HCT116 (cell line): ENCODE measurements around the gene NOXRED1. TPM values are rescaled to one million over a fixed set of nuclear protein-coding genes. Genes with fewer than 3 reads are reported as not detected.

ENCODE experiments used
- ATAC-seq: fragments of 200-7000 bp; cut with Tn5 transposase; 2 replicates; pipeline ENCODE4 v1.9.1; 2020; ENCODE audit warnings: mild to moderate bottlenecking, moderate library complexity
- BruUV-seq: library from RNA; stranded (reverse); fragments of 400-500 nt; replicated peaks from 2 replicates; lab custom pipeline; 2021; lab: Mats Ljungman, UMichigan
- CTCF ChIA-PET: fragments of 300-600 bp; sonication (Branson Sonifier 250); formaldehyde crosslinking; loops from one replicate; lab custom pipeline; 2021; ENCODE audit warnings: antibody characterized with exemption; lab: Charles Lee
- POLR2A ChIA-PET: fragments of 300-600, 350-600 bp; sonication (Branson Sonifier 250); formaldehyde crosslinking; loops from one replicate; lab custom pipeline; 2021; ENCODE audit warnings: antibody characterized with exemption; lab: Charles Lee
- RAD21 ChIA-PET, 2 experiments: fragments of 300-600 bp; sonication (Branson Sonifier 250); formaldehyde crosslinking; loops; one replicate each; lab custom pipeline; 2023; ENCODE audit warnings: low total read pairs in 2 of 2; ENCODE audit not compliant: uncharacterized antibody in 2 of 2, unreplicated experiment in 2 of 2, low non-redundant PET in 1 of 2; lab: Charles Lee
- DNase-seq: peaks from one replicate; pipeline ENCODE4 v3.0.0-alpha.2; 2010; ENCODE audit warnings: low read depth, low spot score
- H2AFZ ChIP-seq: fragments of 200-600 bp; shearing (Covaris generic), sonication (generic); 2 replicates; pipeline ENCODE4 v1.6.1; 2017; ENCODE audit warnings: low read depth, mixed run types, mixed read lengths, antibody characterized with exemption, low read length; ENCODE audit not compliant: poor library complexity, severe bottlenecking
- H3K27ac ChIP-seq: 2 replicates; pipeline ENCODE4 v1.5.1; 2012; ENCODE audit warnings: low read depth, low read length
- H3K27me3 ChIP-seq: fragments of 200-600 bp; sonication (generic); 2 replicates; pipeline ENCODE4 v1.6.1; 2016; ENCODE audit warnings: mixed run types, low read length, mixed read lengths; ENCODE audit not compliant: insufficient read depth
- H3K36me3 ChIP-seq, 2 experiments: fragments of 200-500 bp in 1 of 2; fragments of 200-600 bp in 1 of 2; sonication (Bioruptor generic) in 1 of 2; sonication (generic) in 1 of 2; 2 replicates each; pipeline versions ENCODE4 v1.5.1 to v1.6.1; 2014 to 2016; ENCODE audit warnings: low read length in 2 of 2, inconsistent platforms in 1 of 2, mixed read lengths in 1 of 2, mixed run types in 1 of 2; ENCODE audit not compliant: insufficient read depth in 2 of 2, control insufficient read depth in 1 of 2
- H3K4me1 ChIP-seq, 2 experiments: fragments of 200-600 bp in 1 of 2; sonication (generic) in 1 of 2; 2 replicates each; pipeline versions ENCODE4 v1.5.1 to v1.6.1; 2012 to 2017; ENCODE audit warnings: low read length in 2 of 2, inconsistent platforms in 1 of 2, mild to moderate bottlenecking in 1 of 2, mixed read lengths in 1 of 2, mixed run types in 1 of 2, moderate library complexity in 1 of 2; ENCODE audit not compliant: insufficient read depth in 2 of 2, control insufficient read depth in 1 of 2
- H3K4me2 ChIP-seq: fragments of 200-600 bp; sonication (generic); 2 replicates; pipeline ENCODE4 v1.6.1; 2017; ENCODE audit warnings: mixed run types, low read length, mixed read lengths
- H3K4me3 ChIP-seq, 2 experiments: fragments of 200-600 bp in 1 of 2; sonication (generic) in 1 of 2; replicated peaks in 1 of 2; 2 replicates each; pipeline ENCODE4 v1.5.1; 2011 to 2016; ENCODE audit warnings: low read length in 2 of 2, control low read depth in 1 of 2, low read depth in 1 of 2, mild to moderate bottlenecking in 1 of 2, mixed read lengths in 1 of 2, mixed run types in 1 of 2
- H3K79me2 ChIP-seq: fragments of 200-600 bp; sonication (generic); 2 replicates; pipeline ENCODE4 v1.6.1; 2017; ENCODE audit warnings: mild to moderate bottlenecking, mixed run types, low read length, moderate library complexity, mixed read lengths; ENCODE audit not compliant: insufficient read depth
- H3K9ac ChIP-seq: fragments of 200-600 bp; sonication (generic); 2 replicates; pipeline ENCODE4 v1.6.1; 2016; ENCODE audit warnings: low read length, mixed read lengths
- H3K9me2 ChIP-seq: fragments of 200-600 bp; sonication (generic), shearing (Covaris generic); 2 replicates; pipeline ENCODE4 v1.6.1; 2017; ENCODE audit warnings: mixed run types, mild to moderate bottlenecking, moderate library complexity; ENCODE audit not compliant: insufficient read depth
- H3K9me3 ChIP-seq, 2 experiments: fragments of 200-500 bp in 1 of 2; fragments of 200-600 bp in 1 of 2; sonication (Bioruptor generic) in 1 of 2; sonication (generic) in 1 of 2; 2 replicates each; pipeline ENCODE4 v1.6.1; 2014 to 2017; ENCODE audit warnings: low read length in 2 of 2, mixed read lengths in 2 of 2, inconsistent platforms in 1 of 2, low read depth in 1 of 2, mild to moderate bottlenecking in 1 of 2, mixed run types in 1 of 2, moderate library complexity in 1 of 2; ENCODE audit not compliant: control insufficient read depth in 1 of 2, insufficient read depth in 1 of 2
- H4K20me1 ChIP-seq: fragments of 200-600 bp; sonication (generic), shearing (Covaris generic); 2 replicates; pipeline ENCODE4 v1.6.1; 2017; ENCODE audit warnings: mixed run types, mild to moderate bottlenecking, moderate library complexity; ENCODE audit not compliant: insufficient read depth
- CEBPB ChIP-seq: IDR thresholded peaks from 2 replicates; pipeline ENCODE4 v1.6.1; 2012; ENCODE audit warnings: low read depth
- EGR1 ChIP-seq: IDR thresholded peaks from 2 replicates; pipeline ENCODE4 v1.6.1; 2012; ENCODE audit warnings: low read depth
- ELF1 ChIP-seq: IDR thresholded peaks from 2 replicates; pipeline ENCODE4 v1.6.1; 2012; ENCODE audit warnings: low read depth, borderline replicate concordance
- EZH2phosphoT487 ChIP-seq: fragments of 200-600 bp; IDR thresholded peaks from 2 replicates; pipeline ENCODE4 v1.6.1; 2018; ENCODE audit warnings: antibody characterized with exemption, borderline replicate concordance
- FOSL1 ChIP-seq: IDR thresholded peaks from 2 replicates; pipeline ENCODE4 v1.6.1; 2012; ENCODE audit warnings: low read depth
- POLR2AphosphoS5 ChIP-seq: IDR thresholded peaks from 2 replicates; pipeline ENCODE4 v1.6.1; 2011; ENCODE audit warnings: mild to moderate bottlenecking, low read depth, low read length, moderate library complexity
- REST ChIP-seq: IDR thresholded peaks from 2 replicates; pipeline ENCODE4 v1.6.1; 2012; ENCODE audit warnings: low read depth
- SP1 ChIP-seq: IDR thresholded peaks from 2 replicates; pipeline ENCODE4 v1.6.1; 2012; ENCODE audit warnings: low read depth
- intact Hi-C: fragments of 100-400 bp; cut with micrococcal nuclease; formaldehyde crosslinking; loops from 2 replicates; pipeline ENCODE4 v1.10.0; 2022
- total RNA-seq: library from RNA; stranded (reverse); gene quantifications from one replicate; pipeline ENCODE4 v1.2.1, GENCODE V29; 2021; ENCODE audit not compliant: unreplicated experiment
- TF ChIP-seq, protein P1 (sequence below), 3 experiments: fragments of 200-600 bp in 1 of 3; sonication (generic) in 1 of 3; IDR thresholded peaks in 2 of 3; conservative IDR thresholded peaks in 1 of 3; 2 replicates each; pipeline ENCODE4 v1.5.1; 2012 to 2017; ENCODE audit warnings: low read depth in 2 of 3, low read length in 2 of 3, antibody characterized with exemption in 1 of 3, borderline replicate concordance in 1 of 3, control low read depth in 1 of 3, mild to moderate bottlenecking in 1 of 3, mixed read lengths in 1 of 3, mixed run types in 1 of 3, moderate library complexity in 1 of 3; ENCODE audit not compliant: insufficient read depth in 1 of 3

Gene NOXRED1
- total RNA-seq, 1 experiment from 2014 or later, result 0.66 TPM

DNA sequence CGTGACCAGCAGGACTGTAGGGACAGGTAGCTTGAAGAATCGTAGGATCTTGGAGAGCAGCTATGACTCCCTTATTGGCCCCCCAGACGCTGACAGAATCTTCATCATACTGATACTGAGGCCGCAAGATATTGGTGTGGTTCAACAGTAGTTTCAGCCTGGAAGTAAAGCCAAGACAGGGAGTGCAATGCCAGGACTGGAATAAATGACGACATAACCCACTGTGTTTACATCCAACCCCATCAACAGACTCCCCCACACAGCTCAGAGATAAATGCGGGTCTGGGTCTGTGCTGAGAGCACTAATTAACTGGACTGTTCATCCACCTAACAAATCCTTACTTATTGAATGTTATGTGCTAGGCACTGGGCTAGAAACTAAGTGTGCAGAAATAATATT lies 16.6 kb downstream of the NOXRED1 start:
- no peaks in the 10 kb centered on the region for H3K4me1 ChIP-seq
- TF ChIP-seq POLR2AphosphoS5 (no peak), ELF1 (no peak), EZH2phosphoT487 (no peak)
- H3K27me3 ChIP-seq, result no peaks in the 10 kb centered on the region
- H3K79me2 ChIP-seq, result no peaks in the 10 kb centered on the region
- POLR2A ChIA-PET, result no interaction called here
- no peak overlapping the region for H3K27ac ChIP-seq
- no TSS peak for BruUV-seq
- H3K36me3 ChIP-seq, result no peaks in the 10 kb centered on the region
- CTCF ChIA-PET, result no interaction called here
- no peaks in the 10 kb centered on the region for H4K20me1 ChIP-seq
- intact Hi-C loops, result no loop called here
- no peak overlapping the region for H2AFZ ChIP-seq
- no peaks in the 10 kb centered on the region for H3K9me2 ChIP-seq
- ATAC-seq (no peak), DNase-seq (no peak)
- no peaks in the 10 kb centered on the region for H3K9me3 ChIP-seq
- RAD21 ChIA-PET, result no interaction called here
- H3K4me3 ChIP-seq, result no peak overlapping the region
- H3K9ac ChIP-seq, result no peak overlapping the region
- no peak overlapping the region for H3K4me2 ChIP-seq

DNA sequence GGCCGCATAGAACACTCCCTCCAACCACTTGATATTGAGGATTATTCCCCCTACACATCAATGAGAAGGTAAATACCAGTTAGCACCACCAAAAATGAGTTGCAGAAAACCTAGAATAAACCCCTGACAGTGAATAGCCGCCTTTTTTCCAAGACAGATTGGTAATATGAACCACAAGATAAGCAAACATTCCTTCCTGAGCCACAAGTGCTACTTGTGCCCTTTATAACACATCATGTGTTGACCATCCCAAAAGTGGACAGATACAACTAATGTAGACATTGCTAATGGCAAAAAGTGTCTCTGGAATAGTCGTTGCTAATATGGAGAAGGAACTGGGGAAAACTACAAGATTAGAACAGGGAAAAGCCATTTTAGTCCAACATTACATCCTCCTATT lies 17.2 kb downstream of the NOXRED1 start:
- no peak overlapping the region for H2AFZ ChIP-seq
- ChIA-PET POLR2A (no interaction called here), RAD21 (no interaction called here), CTCF (no interaction called here)
- no peaks in the 10 kb centered on the region for H3K4me1 ChIP-seq
- H3K36me3 ChIP-seq, result no peaks in the 10 kb centered on the region
- BruUV-seq, result no TSS peak
- ATAC-seq (no peak), DNase-seq (no peak)
- no peaks in the 10 kb centered on the region for H3K9me2 ChIP-seq
- no peaks in the 10 kb centered on the region for H3K27me3 ChIP-seq
- TF ChIP-seq REST (no peak), SP1 (no peak), EGR1 (no peak), CEBPB (no peak), POLR2AphosphoS5 (no peak), EZH2phosphoT487 (no peak), FOSL1 (no peak), ELF1 (no peak)
- TF ChIP-seq, protein P1, sequence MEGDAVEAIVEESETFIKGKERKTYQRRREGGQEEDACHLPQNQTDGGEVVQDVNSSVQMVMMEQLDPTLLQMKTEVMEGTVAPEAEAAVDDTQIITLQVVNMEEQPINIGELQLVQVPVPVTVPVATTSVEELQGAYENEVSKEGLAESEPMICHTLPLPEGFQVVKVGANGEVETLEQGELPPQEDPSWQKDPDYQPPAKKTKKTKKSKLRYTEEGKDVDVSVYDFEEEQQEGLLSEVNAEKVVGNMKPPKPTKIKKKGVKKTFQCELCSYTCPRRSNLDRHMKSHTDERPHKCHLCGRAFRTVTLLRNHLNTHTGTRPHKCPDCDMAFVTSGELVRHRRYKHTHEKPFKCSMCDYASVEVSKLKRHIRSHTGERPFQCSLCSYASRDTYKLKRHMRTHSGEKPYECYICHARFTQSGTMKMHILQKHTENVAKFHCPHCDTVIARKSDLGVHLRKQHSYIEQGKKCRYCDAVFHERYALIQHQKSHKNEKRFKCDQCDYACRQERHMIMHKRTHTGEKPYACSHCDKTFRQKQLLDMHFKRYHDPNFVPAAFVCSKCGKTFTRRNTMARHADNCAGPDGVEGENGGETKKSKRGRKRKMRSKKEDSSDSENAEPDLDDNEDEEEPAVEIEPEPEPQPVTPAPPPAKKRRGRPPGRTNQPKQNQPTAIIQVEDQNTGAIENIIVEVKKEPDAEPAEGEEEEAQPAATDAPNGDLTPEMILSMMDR (IDR thresholded peaks at IDR 0.05 in 2 of 3, conservative IDR thresholded peaks at IDR 0.05 in 1 of 3; ENCODE audit: borderline replicate concordance in 1 of 3, insufficient read depth in 1 of 3, low read depth in 2 of 3, low read length in 2 of 3), result no peak
- no peaks in the 10 kb centered on the region for H3K79me2 ChIP-seq
- H3K9me3 ChIP-seq, result no peaks in the 10 kb centered on the region
- H3K9ac ChIP-seq, result no peak overlapping the region
- intact Hi-C loops, result no loop called here
- H4K20me1 ChIP-seq, result no peaks in the 10 kb centered on the region
- no peak overlapping the region for H3K27ac ChIP-seq
- H3K4me3 ChIP-seq, result no peak overlapping the region
- H3K4me2 ChIP-seq, result no peak overlapping the region
